ENCODE data around the gene MRPS18B.

- no peak for TF ChIP-seq CTCF (IDR thresholded peaks at IDR 0.05; ENCODE audit: low read length)
- TF ChIP-seq EZH2 (IDR thresholded peaks at IDR 0.05; ENCODE audit: borderline replicate concordance, low read length): no peak
Observed at GRCh38 chr6:30611856-30612194, 5.8 kb upstream of the MRPS18B start.

Data from OCI-LY1 (cell line).